SW480 (cell line): ENCODE data around the gene KIAA1671.

Experiments
- DNase-seq: peaks from one replicate; pipeline ENCODE4 v3.0.0-alpha.2; 2016; ENCODE audit warnings: low spot score

KIAA1671 gene

DNA sequence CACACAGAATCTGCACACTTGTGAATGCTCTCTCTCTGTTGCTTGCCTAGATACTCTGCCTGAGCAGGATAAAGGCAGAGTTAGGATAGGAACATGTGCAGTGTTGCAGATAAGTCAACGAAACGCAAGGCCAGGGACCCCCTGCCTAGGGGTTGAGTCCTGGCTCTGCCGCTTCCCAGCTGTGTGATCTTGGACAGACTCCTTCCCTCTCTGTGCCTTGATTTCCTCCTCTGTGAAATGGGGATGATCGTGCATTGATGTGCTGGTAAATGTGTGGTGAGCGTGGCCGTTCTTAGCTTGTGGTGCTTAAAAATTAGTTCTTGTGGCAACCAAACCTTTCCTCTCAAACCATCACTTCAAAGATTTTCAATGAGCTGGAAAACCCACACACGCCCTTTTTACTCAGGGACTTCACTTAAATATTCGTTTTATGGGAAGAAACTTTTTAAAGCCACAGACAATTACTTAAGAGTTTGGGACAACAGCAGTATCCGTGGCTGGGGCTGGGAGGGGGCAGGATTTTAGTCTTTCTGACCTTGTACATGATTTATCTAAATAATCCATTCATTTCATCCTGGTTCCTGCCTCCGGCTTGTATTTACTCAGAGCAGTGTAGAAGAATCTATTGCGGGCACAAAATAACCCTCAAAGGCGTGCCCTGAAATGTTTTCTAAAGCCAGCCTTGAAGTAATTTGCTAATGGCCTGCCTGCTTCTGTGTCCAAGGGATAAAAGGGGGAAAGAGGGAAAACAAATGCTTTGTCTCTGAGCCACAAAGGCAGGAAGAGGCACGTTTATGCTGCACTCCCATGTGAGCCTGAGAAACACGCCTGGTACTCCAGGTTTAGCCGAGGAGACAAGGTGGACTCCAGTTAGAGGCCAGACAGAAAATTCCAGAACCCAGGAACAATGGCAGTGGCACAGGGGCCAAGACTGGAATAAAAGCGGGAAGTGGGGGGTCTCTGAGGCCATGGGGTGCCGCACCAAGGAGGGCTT lies 162.2 kb downstream of the KIAA1671 start:
- peak; percentile 79 for DNase-seq

- DNase-seq: no peak
Measured at GRCh38 chr22:25119609-25120008, 167.1 kb downstream of the KIAA1671 start.

- DNase-seq: peak; percentile 95
Measured at GRCh38 chr22:25120093-25120561, 167.6 kb downstream of the KIAA1671 start.

- peak; percentile 49 for DNase-seq
Measured at GRCh38 chr22:25120761-25121212, 168.3 kb downstream of the KIAA1671 start.

- DNase-seq: no peak
Measured at GRCh38 chr22:25122136-25122764, 169.7 kb downstream of the KIAA1671 start.

- DNase-seq: no peak
Measured at GRCh38 chr22:25123677-25124076, 171.2 kb downstream of the KIAA1671 start.

- DNase-seq: no peak
Measured at GRCh38 chr22:25125693-25126357, 173.3 kb downstream of the KIAA1671 start.

GRCh38 chr22:25126510-25126909 lies 174.0 kb downstream of the KIAA1671 start:
- no peak for DNase-seq

- peak; percentile 10 for DNase-seq
Measured at GRCh38 chr22:25127318-25127717, 174.8 kb downstream of the KIAA1671 start.

DNA sequence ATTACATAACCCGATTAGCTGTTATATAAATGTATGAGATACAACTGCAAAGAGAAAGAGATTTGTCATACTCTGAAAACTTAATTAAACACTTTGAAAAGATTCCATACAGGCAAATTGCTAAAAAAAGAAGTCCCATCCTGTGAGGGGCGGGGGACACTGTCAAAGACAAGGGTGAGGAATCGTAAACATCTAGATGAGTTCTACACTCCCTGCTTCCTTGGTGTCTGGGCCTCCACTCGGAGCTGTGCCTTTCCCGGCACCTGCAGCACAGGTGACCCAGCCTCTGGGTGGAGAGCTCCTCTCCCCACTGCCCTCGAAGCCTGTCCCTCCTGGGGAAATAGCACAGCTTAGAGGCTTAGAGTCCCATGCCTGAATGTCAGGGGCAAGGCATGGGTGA lies 177.9 kb downstream of the KIAA1671 start:
- no peak for DNase-seq

DNA sequence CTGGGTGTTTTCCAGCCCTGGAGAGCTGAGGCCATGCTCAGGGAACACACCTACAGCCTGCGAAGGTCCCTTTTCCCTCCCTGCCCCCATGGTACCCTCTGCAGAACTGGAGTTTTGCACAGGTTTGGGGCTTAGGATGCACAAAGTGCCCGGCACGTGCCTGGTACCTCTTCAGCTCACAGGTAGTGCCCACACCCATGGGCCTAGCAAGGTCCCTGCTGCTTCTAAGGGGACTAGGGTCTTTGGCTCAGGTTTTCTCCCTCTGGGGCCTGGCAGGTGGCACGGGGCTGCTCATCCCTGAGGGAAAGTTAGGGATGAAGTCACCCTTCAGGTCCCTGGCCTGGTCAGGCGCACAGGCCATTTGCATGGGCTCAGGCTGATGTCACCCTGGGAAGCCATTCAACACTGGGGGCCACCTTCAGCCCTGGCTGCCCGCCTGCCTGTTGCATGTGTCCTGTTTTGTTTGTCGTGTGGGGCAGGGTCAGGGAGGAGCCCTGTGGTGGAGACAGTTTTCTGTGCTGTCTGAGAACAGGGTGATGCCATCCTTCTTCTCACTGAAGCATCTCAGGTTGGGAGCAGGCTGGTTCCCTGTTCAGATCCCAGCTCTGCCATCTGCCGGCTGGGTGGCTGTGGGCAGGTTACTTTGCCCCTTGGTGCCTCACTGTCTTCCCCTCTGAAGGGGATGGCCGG lies 178.8 kb downstream of the KIAA1671 start:
- DNase-seq: no peak

DNA sequence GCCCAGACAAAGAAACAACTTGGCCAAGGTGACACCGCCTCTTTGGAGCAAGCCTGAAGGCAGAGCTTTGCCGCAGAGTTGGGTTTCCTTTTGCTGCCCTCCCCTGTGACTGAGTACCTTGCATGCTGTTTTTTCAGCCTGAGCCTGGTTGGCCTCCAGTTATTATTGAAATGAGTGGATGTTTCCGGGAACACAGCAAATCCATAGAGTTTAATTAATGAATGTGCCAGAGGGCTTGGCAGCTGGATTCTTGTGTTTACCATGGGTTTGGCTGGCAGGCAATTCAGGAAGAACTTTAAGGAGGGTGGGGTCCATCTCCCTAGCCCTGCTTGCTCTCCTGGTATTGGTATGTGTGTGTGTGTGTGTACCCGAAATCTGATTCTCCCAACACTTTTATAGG lies 181.5 kb downstream of the KIAA1671 start:
- DNase-seq: no peak

DNA sequence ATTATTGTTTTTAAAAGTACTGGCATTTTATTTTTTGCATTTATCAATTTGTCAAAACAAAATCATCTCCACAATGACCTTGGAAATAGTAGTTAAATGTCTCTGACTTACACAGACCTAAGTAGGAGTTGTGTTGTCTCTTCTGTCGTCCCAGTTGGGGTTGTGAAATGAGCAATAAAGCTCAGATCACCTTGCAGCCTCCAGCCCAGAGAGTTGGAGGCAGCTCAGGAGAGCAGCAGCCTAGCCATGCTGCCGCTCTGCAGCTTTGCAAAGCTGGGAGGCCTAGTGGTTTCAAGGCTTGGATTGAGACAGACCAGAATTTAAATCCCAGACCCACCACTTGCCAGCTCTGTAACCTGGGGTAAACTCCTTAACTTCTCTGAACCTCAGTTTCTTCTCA lies 181.9 kb downstream of the KIAA1671 start:
- no peak for DNase-seq

DNA sequence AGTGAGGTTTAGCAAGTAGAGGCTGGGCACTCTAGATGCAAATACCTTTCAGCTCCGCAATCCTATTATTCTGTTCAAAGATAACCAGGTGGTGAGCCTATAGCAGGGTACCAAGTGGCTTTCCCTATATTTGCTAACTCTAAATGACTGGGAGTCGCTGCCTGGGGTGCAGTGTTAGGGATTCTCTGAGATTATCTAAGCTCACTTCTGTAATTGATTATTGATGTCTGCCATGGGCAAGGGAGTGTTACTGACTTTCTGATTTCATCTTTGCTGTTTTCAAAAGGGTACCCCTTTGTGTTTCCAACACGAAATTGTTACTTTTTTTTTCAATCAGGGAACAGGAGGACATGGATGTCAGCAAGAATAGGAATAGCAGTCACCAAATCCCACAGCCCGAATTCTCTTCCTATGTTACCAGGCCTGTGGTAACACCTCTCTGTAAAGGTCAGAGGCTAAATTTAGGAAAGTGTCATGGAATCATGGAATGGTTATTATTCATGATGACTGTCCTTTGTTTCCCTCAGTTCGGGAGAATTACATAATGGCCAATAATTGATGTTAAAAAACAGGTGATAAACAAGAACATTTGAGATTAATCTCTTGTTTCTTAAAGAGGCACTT lies 184.5 kb downstream of the KIAA1671 start:
- DNase-seq: no peak

GRCh38 chr22:25137577-25138525 lies 185.3 kb downstream of the KIAA1671 start:
- no peak for DNase-seq

- DNase-seq: no peak
Measured at GRCh38 chr22:25139062-25139461, 186.5 kb downstream of the KIAA1671 start.

DNA sequence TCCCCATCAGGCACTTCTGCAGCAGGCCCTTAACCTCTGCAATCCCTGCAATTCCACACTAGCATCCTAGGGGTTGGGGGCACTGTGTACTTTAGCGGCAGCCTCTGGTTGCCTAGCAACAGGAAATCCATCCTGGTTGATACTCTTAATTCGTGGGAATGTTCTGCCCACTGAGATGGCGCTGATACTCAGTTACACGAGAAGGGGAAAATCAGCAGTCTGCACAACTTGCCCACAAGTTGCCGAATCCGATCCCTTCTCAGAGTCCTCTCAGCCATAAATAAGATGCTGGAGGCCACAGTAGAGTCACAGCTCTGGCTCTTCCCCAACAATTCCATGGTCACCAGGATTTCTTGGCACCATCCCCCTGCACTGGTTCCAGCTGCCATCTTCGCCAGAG lies 189.6 kb downstream of the KIAA1671 start:
- DNase-seq: no peak

DNA sequence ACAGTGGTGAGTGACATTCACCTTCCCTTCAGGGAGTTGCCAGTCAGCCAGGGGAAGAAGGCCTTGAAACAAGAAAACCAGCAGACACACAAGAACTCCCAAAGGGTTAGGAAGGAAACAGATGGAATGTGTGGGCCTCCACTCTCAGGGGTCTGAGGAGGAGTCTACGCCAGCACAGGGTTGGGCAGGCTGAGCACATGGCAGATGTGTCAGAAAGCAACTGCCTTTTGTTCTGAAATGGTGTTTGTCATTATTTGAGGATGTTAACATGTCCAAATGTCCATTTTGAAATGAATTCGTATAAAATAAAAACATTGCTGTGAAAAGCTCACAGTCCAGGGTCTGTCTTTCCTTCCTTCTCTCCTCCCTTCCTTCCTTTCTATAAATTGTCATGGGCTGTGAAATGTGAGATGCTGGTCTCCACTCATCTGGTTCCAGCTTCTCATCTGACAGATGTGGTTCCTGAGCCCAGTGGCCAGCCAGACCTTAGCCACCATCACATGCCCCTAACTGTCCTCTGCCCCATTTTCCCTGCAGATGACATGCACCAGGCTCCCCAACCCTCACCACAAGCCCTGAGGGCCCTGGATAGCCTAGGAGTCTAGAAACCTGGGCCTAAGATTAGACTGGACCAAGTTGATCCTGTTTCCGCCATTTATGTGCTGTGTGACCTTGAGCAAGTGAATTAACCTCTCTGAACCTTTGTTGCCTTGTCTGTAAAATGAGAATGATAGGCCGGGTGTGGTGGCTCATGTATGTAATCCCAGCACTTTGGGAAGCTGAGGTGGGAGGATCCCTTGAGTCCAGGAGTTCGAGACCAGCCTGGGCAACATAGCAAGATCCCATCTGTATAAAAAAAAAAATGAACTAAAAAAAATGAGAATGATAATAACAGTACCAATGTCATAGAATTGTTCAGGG lies 190.9 kb downstream of the KIAA1671 start:
- DNase-seq: no peak

DNA sequence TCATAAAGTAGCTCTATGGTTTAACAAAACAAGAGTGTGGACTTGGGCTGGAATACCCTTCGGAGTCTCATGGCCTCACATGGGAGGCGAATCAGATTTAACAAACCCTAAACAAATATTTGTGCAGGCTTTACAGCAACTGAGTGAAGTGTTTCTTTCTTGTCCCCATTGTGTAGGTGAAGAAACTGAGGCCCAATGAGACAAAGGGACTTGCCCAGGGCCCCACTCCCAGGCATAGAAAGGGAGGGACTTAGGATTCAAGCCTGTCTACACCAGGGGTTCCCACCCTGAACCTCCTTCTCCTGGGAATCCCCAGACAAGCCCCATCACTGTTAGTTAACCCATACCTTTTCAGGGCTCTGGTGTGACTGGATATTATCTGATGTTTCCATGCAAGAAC lies 192.0 kb downstream of the KIAA1671 start:
- DNase-seq: no peak
